Erythroblast (primary cell): ENCODE data around the gene WDR11.
"Not testable (repeated sequence)": the region's sequence is repeated elsewhere in the genome, so short reads cannot be mapped to it uniquely, and the experiment has no call there.

ENCODE experiments used
- DNase-seq, 2 experiments: peaks; one replicate each; lab custom pipeline; 2025; lab: John Stamatoyannopoulos, UW
- GATA1 ChIP-seq: IDR thresholded peaks from 2 replicates; pipeline ENCODE4 v1.6.1; 2011; ENCODE audit warnings: low read depth, mild to moderate bottlenecking, control low read depth, low read length, moderate library complexity
- POLR2A ChIP-seq: IDR thresholded peaks from 2 replicates; pipeline ENCODE4 v1.6.1; 2011; ENCODE audit warnings: mild to moderate bottlenecking, low read length

The WDR11 gene

DNA sequence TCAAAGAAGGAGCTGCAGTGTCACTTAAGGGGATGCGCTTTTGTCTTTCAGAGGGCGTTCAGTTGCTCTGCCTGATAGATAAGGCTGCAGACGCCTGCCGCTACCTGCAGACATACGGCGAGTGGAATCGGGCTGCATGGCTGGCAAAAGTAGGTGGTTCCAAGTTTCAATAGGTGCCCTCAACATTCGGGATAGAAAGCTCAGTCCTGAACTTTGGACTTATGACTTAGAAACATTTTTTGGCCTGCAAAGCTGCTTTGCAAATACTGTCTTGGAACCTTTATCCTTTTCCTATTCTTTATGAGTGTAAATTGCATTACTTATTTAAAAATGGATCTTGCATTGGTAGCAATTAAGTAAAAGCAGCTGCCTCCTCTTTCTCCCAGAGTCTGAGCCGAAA, 54.1 kb downstream of the WDR11 start:
- TF ChIP-seq POLR2A: no peak

DNA sequence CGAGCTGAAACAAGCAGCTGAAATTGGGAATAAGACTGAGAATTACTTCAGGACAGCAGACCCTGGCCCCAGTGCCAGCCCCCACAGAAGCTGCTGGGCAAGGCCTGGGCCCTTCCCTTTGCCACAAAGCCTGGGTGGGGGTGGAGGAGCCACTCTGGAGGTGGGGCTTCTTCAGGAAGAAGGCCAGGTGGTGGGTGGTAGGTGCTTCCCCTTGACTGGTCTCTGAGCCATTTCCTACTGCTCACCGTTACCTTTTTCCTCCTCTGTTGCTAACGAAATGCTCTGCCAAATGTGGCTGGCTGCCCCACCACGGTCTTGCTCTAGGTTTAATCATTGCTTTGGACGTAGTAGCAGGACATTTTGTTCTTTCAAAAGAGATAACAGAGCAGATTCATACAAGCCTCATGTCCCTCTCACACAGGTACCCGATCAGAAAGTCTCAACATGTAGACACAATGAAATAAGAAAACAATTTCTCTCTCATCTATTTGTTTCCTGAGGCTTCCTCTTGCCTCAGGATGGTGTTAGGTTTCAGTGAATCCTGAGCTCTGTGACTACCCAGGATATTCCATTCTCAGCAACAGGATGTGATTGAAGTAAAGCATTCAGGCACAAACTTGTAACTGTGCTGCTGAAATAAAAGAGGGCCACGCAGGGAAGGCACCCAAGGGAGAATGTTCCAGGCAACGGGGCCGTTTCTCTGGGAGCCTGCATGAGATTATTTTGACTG, 66.5 kb downstream of the WDR11 start:
- no peak for TF ChIP-seq POLR2A
- no peak for TF ChIP-seq GATA1
- no peak for DNase-seq

More for the DNA sequence above, 54.1 kb downstream of the WDR11 start:
- DNase-seq: no peak

DNA sequence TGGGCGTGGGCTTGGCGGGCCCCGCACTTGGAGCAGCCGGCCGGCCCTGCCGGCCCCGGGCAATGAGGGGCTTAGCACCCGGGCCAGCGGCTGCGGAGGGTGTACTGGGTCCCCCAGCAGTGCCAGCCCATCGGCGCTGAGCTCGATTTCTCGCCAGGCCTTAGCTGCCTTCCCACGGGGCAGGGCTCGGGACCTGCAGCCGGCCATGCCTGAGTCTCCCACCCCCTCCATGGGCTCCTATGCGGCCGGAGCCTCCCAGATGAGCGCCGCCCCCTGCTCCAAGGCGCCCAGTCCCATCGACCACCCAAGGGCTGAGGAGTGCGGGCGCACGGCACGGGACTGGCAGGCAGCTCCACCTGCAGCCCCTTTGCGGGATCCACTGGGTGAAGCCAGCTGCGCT, 72.7 kb downstream of the WDR11 start:
- not testable (repeated sequence) for DNase-seq

DNA sequence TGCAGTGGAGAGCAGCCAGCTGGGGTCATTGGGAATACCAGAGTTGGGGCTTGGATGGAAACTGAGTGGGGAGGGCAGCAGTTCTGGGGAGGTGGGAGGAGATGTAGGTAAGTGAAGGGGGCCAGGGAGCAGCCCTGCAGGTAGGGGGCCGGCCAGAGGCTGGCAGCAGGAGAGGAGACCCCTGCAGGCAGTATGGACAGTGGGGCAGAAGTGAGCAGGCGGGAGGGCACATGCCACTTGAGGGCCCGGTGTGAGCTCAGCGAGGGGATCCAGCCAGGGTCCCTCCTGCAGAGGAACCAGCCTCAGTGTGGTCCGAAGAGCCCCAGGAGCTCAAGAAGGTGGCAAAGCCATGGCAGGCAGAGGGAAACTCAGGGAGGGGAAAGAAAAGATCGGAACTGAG, 75.4 kb downstream of the WDR11 start:
- TF ChIP-seq POLR2A: no peak
- TF ChIP-seq GATA1: no peak
- DNase-seq: no peak

DNA sequence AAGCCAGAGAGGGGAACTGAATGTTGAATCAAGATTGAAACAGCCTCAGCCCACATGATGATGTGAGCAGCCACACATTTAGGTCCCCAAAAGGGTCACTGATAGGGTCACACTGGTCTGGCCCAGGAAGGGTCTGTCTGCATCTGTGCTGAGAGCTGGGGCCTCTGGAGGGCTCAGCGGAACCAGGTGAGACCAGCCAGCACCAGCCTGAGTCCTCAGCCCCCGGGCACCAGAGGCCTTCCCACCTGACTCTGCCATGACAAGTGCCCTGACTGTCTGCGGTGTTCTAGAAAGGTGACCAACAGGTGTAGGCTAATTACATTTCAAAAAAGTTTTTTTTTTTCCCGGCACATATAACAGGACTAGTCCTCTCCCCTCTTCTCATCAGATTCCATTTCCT, 76.2 kb downstream of the WDR11 start:
- no peak for TF ChIP-seq GATA1
- no peak for TF ChIP-seq POLR2A
- no peak for DNase-seq

DNA sequence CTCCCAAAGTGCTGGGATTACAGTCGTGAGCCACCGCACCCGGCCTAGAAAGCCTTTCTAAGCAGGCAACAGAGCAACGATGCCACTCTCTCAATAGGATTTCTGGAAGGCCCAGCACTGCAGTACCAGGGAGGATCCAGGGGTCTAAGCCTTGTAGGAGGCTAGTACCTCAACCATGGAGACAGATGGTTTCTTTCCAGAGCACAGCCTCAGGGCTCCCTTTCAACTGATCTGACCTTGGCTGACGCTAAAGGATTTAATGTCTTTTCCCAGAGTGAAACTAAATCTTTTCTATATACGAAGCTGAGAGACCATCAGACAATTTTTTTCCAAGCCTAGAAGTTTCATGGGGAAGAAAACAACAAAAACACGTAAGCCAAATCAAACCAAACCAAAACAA, 78.0 kb downstream of the WDR11 start:
- DNase-seq: no peak
- TF ChIP-seq POLR2A (no peak), GATA1 (no peak)

DNA sequence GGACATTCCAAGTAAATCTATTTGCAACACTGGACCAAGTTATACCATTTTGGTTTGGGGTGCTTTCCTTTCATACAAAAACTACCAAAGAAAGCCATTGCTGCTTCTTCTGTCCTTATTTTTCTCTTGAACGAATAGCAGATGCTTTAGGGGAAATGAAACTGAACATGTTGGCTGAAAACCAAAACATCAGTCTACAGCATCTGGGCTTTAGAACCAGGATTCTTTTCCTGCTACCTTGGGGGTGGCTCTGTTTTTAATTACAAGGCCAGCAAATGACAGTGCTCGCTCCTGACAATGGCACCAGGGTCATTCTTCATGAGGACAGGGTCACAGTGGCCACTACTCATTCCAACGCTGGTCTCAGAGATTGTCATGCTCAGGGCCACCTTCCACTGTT, 80.3 kb downstream of the WDR11 start:
- TF ChIP-seq POLR2A (no peak), GATA1 (no peak)
- no peak for DNase-seq

DNA sequence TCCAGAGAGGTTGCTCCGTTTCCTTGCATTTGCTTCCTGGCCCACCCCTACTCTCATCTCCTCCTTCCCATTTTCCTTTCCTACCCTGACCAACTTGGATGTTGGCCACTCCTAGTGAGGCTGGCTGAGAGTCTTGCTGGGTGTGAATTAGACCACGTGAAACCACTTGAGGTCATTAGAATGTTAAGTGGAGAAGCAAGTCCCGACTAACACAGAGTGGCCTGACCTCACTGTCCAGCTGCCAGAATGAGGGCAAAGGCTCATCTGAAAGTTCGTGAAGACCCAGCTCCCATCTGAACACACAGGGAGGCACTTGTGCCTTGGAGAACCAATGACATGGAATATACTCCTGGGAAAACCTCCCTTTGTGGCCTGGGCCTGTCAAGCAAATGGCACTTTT, 80.8 kb downstream of the WDR11 start:
- no peak for DNase-seq
- TF ChIP-seq POLR2A: no peak

DNA sequence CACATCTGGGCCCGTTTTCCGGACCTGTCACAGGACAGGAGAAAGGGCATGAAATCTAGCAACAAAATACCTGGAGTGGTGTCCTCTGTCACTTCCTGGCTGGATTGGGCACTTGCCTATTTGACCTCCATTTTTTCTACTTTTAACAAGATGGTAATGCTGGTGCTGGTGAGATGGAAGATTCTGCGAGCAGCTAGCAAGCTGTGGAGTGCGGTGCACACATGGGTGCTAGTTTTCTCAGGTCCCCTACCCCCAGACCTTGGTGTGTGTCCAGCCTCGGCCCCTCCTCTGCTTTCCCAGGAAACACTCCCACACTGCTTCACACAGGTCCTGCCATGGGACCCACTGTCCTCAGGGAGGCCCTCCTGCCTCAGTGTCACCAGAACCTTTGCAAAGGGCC, 87.7 kb downstream of the WDR11 start:
- TF ChIP-seq POLR2A: no peak
- no peak for TF ChIP-seq GATA1

DNA sequence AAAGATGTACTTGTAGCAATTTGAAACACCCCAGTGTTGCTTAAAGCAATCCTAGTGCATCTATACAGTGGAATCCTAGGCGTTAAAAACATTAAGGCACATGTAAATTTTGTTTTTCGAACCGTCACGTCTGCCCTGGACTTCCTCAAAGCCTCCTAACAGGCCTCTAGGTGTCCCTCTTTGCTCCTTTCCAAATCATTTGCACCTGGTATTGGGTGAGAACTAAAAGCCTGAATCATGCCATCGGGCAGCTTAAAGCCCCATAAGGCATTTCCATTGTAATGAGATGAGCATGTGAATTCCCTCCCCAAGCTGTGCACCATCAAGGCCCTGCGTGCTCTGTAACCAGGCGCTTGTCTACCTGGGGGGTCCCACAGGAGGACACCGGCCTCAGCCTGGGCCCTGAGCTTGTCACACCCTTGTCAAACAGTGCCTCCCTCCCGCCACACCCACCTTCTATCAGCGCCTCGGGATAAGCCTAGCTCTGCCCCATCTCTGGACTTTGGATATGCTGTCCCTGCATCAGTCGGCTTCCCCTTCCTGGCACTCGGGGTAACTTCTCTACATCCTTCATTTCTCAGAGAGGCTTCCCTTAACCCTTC, 89.2 kb downstream of the WDR11 start:
- no peak for DNase-seq
- TF ChIP-seq GATA1: no peak
- TF ChIP-seq POLR2A: no peak

More for the DNA sequence above, 87.7 kb downstream of the WDR11 start:
- DNase-seq: no peak

DNA sequence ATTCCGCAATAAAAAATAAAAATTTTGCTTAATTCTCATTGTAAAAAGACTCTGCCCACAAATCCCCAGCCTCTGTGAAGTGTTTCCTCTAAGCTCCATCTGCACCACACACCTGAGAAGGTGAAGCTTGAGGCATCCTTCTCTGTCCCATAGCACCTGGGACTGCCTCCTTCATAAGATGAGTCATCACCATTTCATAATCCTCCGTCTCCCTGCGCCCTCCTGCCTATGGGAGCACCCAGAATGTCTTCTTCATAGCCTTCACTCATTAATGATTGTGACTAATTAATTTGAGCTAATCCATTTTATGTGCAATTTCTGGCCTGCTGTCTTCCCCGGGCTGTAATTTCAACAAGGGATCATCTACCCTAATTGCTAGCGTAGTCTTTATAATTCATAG, 90.3 kb downstream of the WDR11 start:
- DNase-seq: no peak
- TF ChIP-seq GATA1 (no peak), POLR2A (no peak)

DNA sequence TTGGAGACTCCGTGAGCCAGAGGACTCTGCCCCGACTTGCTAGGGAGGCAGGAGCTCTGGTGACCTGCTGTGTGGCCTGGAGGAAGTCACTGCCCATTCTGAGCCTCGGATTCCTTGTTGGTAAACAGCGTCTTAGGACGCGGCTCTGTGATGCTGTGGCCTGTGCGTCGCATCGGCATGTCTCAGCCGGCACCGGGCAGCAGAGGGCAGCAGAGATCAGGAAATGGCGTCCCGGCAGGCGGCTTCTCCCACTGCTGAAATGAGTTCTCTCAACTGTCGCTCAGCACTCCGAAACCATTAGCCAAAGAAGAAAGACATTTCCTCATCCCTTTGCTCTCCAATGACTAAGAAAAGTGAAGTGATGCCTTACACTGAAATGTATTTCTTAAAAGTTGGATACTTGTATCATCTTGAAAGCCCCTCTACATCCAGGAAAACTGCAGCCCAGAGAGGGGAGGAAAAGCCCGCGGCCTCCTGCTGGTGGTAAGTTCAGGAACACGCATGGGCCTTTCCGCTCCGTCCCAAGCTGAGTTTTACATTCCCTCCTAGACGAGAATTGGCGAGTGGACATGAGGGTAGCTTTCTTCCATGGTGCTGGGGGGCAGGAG, 91.7 kb downstream of the WDR11 start:
- peak; percentile 62 to 76 for DNase-seq
- TF ChIP-seq POLR2A (no peak), GATA1 (no peak)

DNA sequence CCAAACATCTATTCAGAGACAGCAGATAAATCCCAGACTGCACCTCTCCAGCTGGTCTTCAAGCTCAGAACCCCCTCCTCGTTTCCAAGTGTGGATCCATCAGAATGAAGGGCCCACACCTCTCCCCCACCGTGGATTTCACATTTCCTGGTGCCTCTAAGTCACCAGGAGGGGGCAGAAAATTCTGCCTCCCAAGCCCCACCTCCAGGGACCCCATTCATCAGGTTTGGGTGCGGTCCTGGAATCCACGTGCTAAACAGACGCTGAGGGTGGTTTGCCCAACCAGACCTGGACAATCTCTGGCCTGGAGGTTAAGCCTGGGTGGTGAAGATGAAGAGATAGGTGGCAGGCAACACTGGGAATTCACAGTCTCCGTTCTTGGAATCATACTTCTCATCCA, 92.4 kb downstream of the WDR11 start:
- no peak for DNase-seq
- TF ChIP-seq POLR2A (no peak), GATA1 (no peak)

DNA sequence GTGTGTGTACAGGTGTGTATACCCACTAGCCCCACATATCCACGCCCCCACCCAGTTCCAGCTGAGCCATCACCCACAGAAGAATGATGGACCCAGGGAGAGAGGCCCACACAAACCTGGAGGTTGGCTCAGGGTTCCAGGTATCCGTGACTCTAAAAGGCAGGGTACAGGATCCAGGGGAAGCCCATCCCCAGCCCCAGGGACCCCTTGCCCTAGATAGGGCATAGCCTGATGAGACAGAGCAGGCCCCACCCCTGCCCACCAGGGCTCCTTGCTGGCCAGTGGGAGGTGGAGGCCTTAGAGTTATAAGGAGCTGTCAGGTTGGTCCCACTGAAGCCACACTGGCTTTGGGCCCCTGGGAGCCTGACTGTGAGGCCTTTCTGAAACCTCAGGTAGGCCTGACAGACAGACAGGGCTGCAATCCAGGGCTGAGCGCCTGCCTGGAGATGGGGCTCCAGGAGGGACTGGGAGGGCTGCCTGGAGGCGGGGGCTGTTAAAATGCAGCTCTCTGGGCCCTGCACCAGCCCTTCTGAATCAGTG, 93.5 kb downstream of the WDR11 start:
- TF ChIP-seq POLR2A (no peak), GATA1 (no peak)
- DNase-seq: no peak
